NT2/D1 (cell line): ENCODE results near the gene OR2H1.

Experiments used
- SUZ12 ChIP-seq: IDR thresholded peaks from 2 replicates; pipeline ENCODE4 v1.6.1; 2011; ENCODE audit not compliant: insufficient read length, insufficient read depth; ENCODE audit errors: extremely low read depth
- YY1 ChIP-seq: IDR thresholded peaks from 2 replicates; pipeline ENCODE4 v1.6.1; 2011; ENCODE audit not compliant: insufficient read length, insufficient read depth
- ZNF274 ChIP-seq: IDR thresholded peaks from 2 replicates; pipeline ENCODE4 v1.6.1; 2011; ENCODE audit warnings: mild to moderate bottlenecking, low read depth, low read length

DNA sequence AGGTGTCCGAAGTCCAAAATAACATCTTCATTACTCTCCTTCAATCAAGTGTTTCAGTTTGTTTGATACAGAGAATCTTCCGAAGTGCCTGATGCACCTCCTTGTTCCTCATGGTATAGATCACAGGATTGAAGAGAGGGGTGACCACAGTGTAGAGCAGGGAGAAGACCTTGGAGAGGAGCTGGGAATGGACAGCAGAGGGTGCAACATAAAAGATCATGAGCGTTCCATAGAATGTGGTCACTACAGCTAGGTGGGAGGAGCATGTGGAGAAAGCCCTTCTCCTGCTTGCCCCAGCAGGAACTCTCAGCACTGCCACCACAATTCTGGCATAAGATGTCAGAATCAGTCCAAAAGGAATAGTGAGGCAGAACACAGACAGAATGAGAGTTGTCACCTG is 30.3 kb upstream of the OR2H1 start:
- TF ChIP-seq SUZ12 = no peak
- TF ChIP-seq ZNF274 = no peak
- TF ChIP-seq YY1 = no peak
